Body of pancreas (tissue), 4 donors: ENCODE data around the gene DLD. TPM values are rescaled to one million over a fixed set of nuclear protein-coding genes. Genes with fewer than 3 reads are reported as not detected.

Experiments
- ATAC-seq: fragments of 150-250 bp; one replicate; pipeline ENCODE4 v1.9.1; 2016
- DNase-seq, 4 donors: peaks; one replicate each; pipeline ENCODE4 v3.0.0-alpha.2; 2019
- H3K27ac ChIP-seq, 4 donors: fragments of 200-600 bp; sonication (generic); 1 replicate in 3 of 4; 2 replicates in 1 of 4; pipeline versions ENCODE4 v1.5.1 to v1.6.1; 2016 to 2019; ENCODE audit warnings: mild to moderate bottlenecking in 1 of 4, mixed read lengths in 1 of 4, moderate library complexity in 1 of 4
- H3K27me3 ChIP-seq, 2 donors: fragments of 200-600 bp; sonication (generic); one replicate each; pipeline ENCODE4 v1.6.0; 2016; ENCODE audit warnings: mild to moderate bottlenecking in 1 of 2
- H3K36me3 ChIP-seq, 2 donors: fragments of 200-600 bp; sonication (generic); replicated peaks in 1 of 2; 2 replicates each; pipeline ENCODE4 v1.5.1; 2016; ENCODE audit warnings: low read depth in 2 of 2; ENCODE audit not compliant: insufficient read depth in 1 of 2
- H3K4me1 ChIP-seq: fragments of 200-600 bp; sonication (generic); one replicate; pipeline ENCODE4 v1.6.0; 2016
- H3K4me3 ChIP-seq, 2 donors: fragments of 200-600 bp; sonication (generic); 1 replicate in 1 of 2; 2 replicates in 1 of 2; pipeline ENCODE4 v1.5.1; 2016 to 2019
- H3K9me3 ChIP-seq, 3 donors: fragments of 200-600 bp; sonication (generic); 1 replicate in 2 of 3; 2 replicates in 1 of 3; pipeline ENCODE4 v1.5.1; 2016
- POLR2A ChIP-seq, 3 donors: fragments of 450-650 bp; IDR thresholded peaks; one replicate each; pipeline ENCODE4 v1.6.1; 2016; ENCODE audit warnings: antibody characterized with exemption in 3 of 3, mild to moderate bottlenecking in 2 of 3
- WGBS, 2 donors: methylation state at CpG; one replicate each; pipeline ENCODE4 v1.1.5; 2017; 5-methylcytosine and 5-hydroxymethylcytosine counted together
- intact Hi-C: fragments of 100-400 bp; cut with DNase I; formaldehyde crosslinking; loops from one replicate; pipeline ENCODE4 v1.15.1; 2023
- total RNA-seq, 2 donors: library from RNA; depleted of rRNA; stranded (reverse); fragments of >200 nt; gene quantifications; one replicate each; pipeline ENCODE4 v1.1.0, GENCODE V29; 2016
- TF ChIP-seq, protein P1 (sequence below), 7 experiments: fragments of 450-650 bp in 4 of 7; fragments of 200-600 bp in 3 of 7; sonication (generic) in 3 of 7; IDR thresholded peaks; one replicate each; pipeline ENCODE4 v1.5.1; 2016 to 2019; ENCODE audit warnings: antibody characterized with exemption in 7 of 7

DLD gene
- total RNA-seq, 2 donors from 2014 or later, result 53.7 to 123 TPM

DNA sequence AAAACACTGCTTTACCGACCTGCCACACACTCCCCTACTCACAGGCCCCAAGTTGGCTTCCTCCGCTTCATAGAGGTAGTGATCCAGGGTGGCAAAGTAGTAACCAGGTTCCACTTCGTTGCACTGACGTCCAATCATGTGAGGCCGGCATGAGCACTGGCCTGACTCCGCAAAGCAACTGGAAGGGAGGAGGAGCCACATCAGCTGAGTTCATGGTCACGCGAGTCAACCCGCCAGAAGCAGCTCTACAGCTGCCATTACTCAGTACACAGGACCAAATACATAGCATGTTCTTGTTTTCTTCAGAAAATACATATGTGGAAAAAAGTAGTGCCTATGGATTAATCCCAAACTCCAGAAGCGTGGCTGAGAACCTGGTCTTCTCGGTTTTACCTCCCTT, 73.5 kb downstream of the DLD start:
- TF ChIP-seq, protein P1, sequence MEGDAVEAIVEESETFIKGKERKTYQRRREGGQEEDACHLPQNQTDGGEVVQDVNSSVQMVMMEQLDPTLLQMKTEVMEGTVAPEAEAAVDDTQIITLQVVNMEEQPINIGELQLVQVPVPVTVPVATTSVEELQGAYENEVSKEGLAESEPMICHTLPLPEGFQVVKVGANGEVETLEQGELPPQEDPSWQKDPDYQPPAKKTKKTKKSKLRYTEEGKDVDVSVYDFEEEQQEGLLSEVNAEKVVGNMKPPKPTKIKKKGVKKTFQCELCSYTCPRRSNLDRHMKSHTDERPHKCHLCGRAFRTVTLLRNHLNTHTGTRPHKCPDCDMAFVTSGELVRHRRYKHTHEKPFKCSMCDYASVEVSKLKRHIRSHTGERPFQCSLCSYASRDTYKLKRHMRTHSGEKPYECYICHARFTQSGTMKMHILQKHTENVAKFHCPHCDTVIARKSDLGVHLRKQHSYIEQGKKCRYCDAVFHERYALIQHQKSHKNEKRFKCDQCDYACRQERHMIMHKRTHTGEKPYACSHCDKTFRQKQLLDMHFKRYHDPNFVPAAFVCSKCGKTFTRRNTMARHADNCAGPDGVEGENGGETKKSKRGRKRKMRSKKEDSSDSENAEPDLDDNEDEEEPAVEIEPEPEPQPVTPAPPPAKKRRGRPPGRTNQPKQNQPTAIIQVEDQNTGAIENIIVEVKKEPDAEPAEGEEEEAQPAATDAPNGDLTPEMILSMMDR (IDR thresholded peaks at IDR 0.05), result no peak
- no peak for TF ChIP-seq POLR2A (IDR thresholded peaks at IDR 0.05)
- ATAC-seq, result no peak
- Histone ChIP-seq H3K27ac (no peak overlapping the region), H3K4me3 (no peak overlapping the region), H3K27me3 (no peaks in the 10 kb centered on the region), H3K36me3 (peaks cover 5 to 14% of the 10 kb centered on the region in 2 donors), H3K9me3 (no peaks in the 10 kb centered on the region), H3K4me1 (peaks cover 15% of the 10 kb centered on the region)
- intact Hi-C loops, result no loop called here
- WGBS, 2 donors, result 94 to 95% methylated on average over 11 of the region's 11 CpGs
- no peak for DNase-seq

GRCh38 chr7:107966711-107967110, 75.7 kb downstream of the DLD start:
- intact Hi-C loops, result no loop called here
- H3K27ac ChIP-seq, result no peak overlapping the region
- 64 to 86% methylated on average over 4 of the region's 4 CpGs for WGBS, 2 donors
- no peak for DNase-seq
- peaks cover 27% of the 10 kb centered on the region for H3K4me1 ChIP-seq
- no peaks in the 10 kb centered on the region for H3K27me3 ChIP-seq
- H3K36me3 ChIP-seq, result peaks cover 0 to 9% of the 10 kb centered on the region in 2 donors
- H3K4me3 ChIP-seq, result no peak overlapping the region
- TF ChIP-seq, protein P1 (IDR thresholded peaks at IDR 0.05), result no peak
- no peak for TF ChIP-seq POLR2A (IDR thresholded peaks at IDR 0.05)
- no peak for ATAC-seq
- no peaks in the 10 kb centered on the region for H3K9me3 ChIP-seq

DNA sequence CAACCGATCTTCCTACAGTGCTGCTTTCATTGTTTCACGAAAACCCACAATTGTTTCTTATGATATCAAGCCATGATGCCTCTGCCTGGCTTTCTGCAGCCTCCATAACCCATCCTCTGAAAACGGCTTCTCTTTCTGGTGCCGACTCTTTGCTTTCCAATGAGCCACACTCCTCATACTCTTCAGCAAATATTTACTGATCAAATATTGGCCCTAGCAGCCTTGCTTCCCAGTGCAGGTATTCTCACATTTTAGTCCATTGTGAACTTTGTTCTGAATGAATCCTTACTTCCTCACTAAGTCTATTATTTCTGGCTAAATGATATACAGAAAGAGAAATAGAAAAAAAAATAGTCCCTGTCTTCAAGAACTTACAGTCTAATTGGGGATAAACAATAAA, 76.4 kb downstream of the DLD start:
- Histone ChIP-seq H3K36me3 (peaks cover 0 to 9% of the 10 kb centered on the region in 2 donors), H3K27ac (no peak overlapping the region), H3K9me3 (no peaks in the 10 kb centered on the region), H3K27me3 (no peaks in the 10 kb centered on the region), H3K4me1 (peaks cover 34% of the 10 kb centered on the region), H3K4me3 (no peak overlapping the region)
- DNase-seq, result peak in 1 of 4 donors; percentile 11
- intact Hi-C loops, result no loop called here
- WGBS, 2 donors, result 29 to 40% methylated on average over 4 of the region's 4 CpGs
- ATAC-seq, result no peak
- TF ChIP-seq, protein P1 (IDR thresholded peaks at IDR 0.05), result no peak
- no peak for TF ChIP-seq POLR2A (IDR thresholded peaks at IDR 0.05)

DNA sequence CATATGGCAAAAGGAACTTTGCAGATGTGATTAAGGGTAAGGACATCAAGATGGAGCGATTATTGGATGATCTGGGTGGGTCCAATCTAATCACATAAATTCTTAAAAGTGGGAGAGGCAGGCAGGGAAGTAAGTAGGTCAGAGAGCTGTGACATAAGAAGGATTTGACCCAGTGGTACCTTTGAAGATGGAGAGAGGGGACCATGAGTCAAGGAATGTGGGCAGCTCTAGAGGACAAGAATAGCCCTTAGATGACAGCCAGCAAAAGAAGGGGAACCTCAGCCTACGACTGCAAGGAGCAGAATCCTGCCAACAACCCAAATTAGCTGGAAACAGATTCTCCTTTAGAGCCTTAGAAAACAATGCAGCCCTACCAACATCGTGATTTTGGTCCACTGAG, 77.5 kb downstream of the DLD start:
- peaks cover 0 to 7% of the 10 kb centered on the region in 2 donors for H3K36me3 ChIP-seq
- no peak for DNase-seq
- H3K9me3 ChIP-seq, result no peaks in the 10 kb centered on the region
- 86 to 92% methylated on average over 3 of the region's 3 CpGs for WGBS, 2 donors
- ATAC-seq, result no peak
- H3K27me3 ChIP-seq, result no peaks in the 10 kb centered on the region
- TF ChIP-seq POLR2A (IDR thresholded peaks at IDR 0.05), result no peak
- TF ChIP-seq, protein P1 (IDR thresholded peaks at IDR 0.05), result no peak
- H3K4me3 ChIP-seq, result no peak overlapping the region
- H3K4me1 ChIP-seq, result peaks cover 39% of the 10 kb centered on the region
- H3K27ac ChIP-seq, result no peak overlapping the region
- intact Hi-C loops, result no loop called here

GRCh38 chr7:107969856-107970255, 78.9 kb downstream of the DLD start:
- H3K36me3 ChIP-seq, result peaks cover 0 to 9% of the 10 kb centered on the region in 2 donors
- H3K4me3 ChIP-seq, result no peak overlapping the region
- H3K9me3 ChIP-seq, result no peaks in the 10 kb centered on the region
- intact Hi-C loops, result no loop called here
- no peaks in the 10 kb centered on the region for H3K27me3 ChIP-seq
- H3K4me1 ChIP-seq, result peaks cover 39% of the 10 kb centered on the region
- no peak overlapping the region for H3K27ac ChIP-seq
- TF ChIP-seq, protein P1 (IDR thresholded peaks at IDR 0.05), result no peak
- no peak for TF ChIP-seq POLR2A (IDR thresholded peaks at IDR 0.05)
- ATAC-seq (no peak), DNase-seq (peak in 1 of 4 donors; percentile 18)
- 57 to 58% methylated on average over 6 of the region's 6 CpGs for WGBS, 2 donors
